Smooth muscle cell (in vitro differentiated cells): ENCODE results near the gene RPS6KA5. TPM values are rescaled to one million over a fixed set of nuclear protein-coding genes. Genes with fewer than 3 reads are reported as not detected.

ENCODE experiments used
- DNase-seq: peaks from one replicate; lab custom pipeline; 2025; ENCODE audit not compliant: unreplicated experiment; lab: John Stamatoyannopoulos, UW
- H2AFZ ChIP-seq: fragments of 200-600 bp; sonication (generic); 2 replicates; pipeline ENCODE4 v1.6.0; 2016; ENCODE audit warnings: antibody characterized with exemption, low read depth, mild to moderate bottlenecking
- H3F3A ChIP-seq: fragments of 200-600 bp; sonication (generic); 2 replicates; pipeline ENCODE4 v1.6.0; 2017; ENCODE audit warnings: antibody characterized with exemption, low read depth
- H3K27ac ChIP-seq: fragments of 200-600 bp; sonication (generic); 2 replicates; pipeline ENCODE4 v1.5.1; 2016; ENCODE audit warnings: low read depth, mild to moderate bottlenecking
- H3K27me3 ChIP-seq: fragments of 200-600 bp; sonication (generic); 2 replicates; pipeline ENCODE4 v1.6.1; 2016; ENCODE audit warnings: low read depth, mild to moderate bottlenecking
- H3K36me3 ChIP-seq: fragments of 200-600 bp; sonication (generic); 2 replicates; pipeline ENCODE4 v1.5.1; 2016; ENCODE audit warnings: low read depth
- H3K4me1 ChIP-seq: fragments of 200-600 bp; sonication (generic); 2 replicates; pipeline ENCODE4 v1.5.1; 2016; ENCODE audit warnings: low read depth
- H3K4me2 ChIP-seq: fragments of 200-600 bp; sonication (generic); 2 replicates; pipeline ENCODE4 v1.6.0; 2016; ENCODE audit warnings: mild to moderate bottlenecking
- H3K4me3 ChIP-seq: fragments of 200-600 bp; sonication (generic); 2 replicates; pipeline ENCODE4 v1.5.1; 2016; ENCODE audit warnings: mild to moderate bottlenecking
- H3K79me2 ChIP-seq: fragments of 200-600 bp; sonication (generic); 2 replicates; pipeline ENCODE4 v1.6.0; 2016; ENCODE audit warnings: low read depth, mild to moderate bottlenecking
- H3K9ac ChIP-seq: fragments of 200-600 bp; sonication (generic); 2 replicates; pipeline ENCODE4 v1.6.0; 2016; ENCODE audit warnings: low read depth
- H3K9me3 ChIP-seq: fragments of 200-600 bp; sonication (generic); replicated peaks from 2 replicates; pipeline ENCODE4 v1.5.1; 2016; ENCODE audit warnings: low read depth
- H4K20me1 ChIP-seq: fragments of 200-600 bp; sonication (generic); 2 replicates; pipeline ENCODE4 v1.6.0; 2016; ENCODE audit warnings: low read depth
- CTCF ChIP-seq: fragments of 200-600 bp; sonication (generic); IDR thresholded peaks from 2 replicates; pipeline ENCODE4 v1.5.1; 2017; ENCODE audit warnings: borderline replicate concordance, mild to moderate bottlenecking, antibody characterized with exemption; ENCODE audit not compliant: insufficient read depth, poor library complexity, severe bottlenecking
- WGBS: methylation state at CpG from one replicate; pipeline ENCODE4 v1.1.7; 2016; ENCODE audit warnings: low lambda C conversion rate; 5-methylcytosine and 5-hydroxymethylcytosine counted together
- polyA plus RNA-seq: library from polyadenylated mRNA; unstranded; fragments of >200 nt; fragmentation: Nextera tagmentation; extraction: Ambion mirVana; gene quantifications from 2 replicates; pipeline ENCODE4 v1.2.1, GENCODE V29; 2016
- total RNA-seq: library from RNA; depleted of rRNA; stranded (reverse); fragments of >200 nt; gene quantifications from 2 replicates; pipeline ENCODE4 v1.2.3, GENCODE V29; 2014

The RPS6KA5 gene
- total and polyA plus RNA-seq, 2 experiments from 2014 or later: 1.0 to 1.5 TPM

DNA sequence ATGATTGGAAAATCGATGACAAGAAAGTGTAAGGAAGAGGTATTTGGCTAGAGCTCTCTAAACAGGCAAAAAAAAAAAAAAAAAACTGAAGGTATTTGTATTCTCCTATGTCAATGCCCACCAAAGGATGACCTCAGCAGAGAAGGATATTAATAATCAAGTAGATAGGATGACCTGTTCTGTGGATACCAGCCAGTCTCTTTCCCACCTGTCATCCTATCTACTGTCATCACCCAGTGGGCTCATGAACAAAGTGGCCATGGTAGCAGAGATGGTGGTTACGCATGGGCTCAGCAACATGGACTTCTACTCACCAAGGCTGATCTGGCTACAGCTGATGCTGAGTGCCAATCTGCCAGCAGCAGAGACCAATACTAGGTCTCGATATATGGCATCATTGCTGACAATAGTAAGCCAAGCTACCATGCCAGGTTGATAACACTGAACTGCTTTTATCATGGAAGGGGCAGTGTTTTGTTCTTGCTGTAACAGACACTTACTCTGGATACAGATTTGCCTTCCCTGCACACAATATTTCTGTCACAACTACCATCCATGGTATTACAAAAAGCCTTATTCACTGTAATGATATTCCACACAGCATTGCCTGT is 43.5 kb downstream of the RPS6KA5 start:
- Histone ChIP-seq H3K79me2 (no peaks in the 10 kb centered on the region), H3K27me3 (peaks cover 16% of the 10 kb centered on the region), H3K9ac (no peak overlapping the region), H3K4me2 (no peak overlapping the region), H3K36me3 (no peaks in the 10 kb centered on the region), H2AFZ (no peak overlapping the region), H3K4me1 (no peaks in the 10 kb centered on the region), H3K9me3 (no peaks in the 10 kb centered on the region), H4K20me1 (no peaks in the 10 kb centered on the region), H3K27ac (no peak overlapping the region), H3K4me3 (no peak overlapping the region), H3F3A (no peaks in the 10 kb centered on the region)
- TF ChIP-seq CTCF: no peak
- 95% methylated on average over 3 of the region's 3 CpGs for WGBS
- no peak for DNase-seq

- Histone ChIP-seq H2AFZ (no peak overlapping the region), H3K36me3 (no peaks in the 10 kb centered on the region), H3K4me2 (no peak overlapping the region), H4K20me1 (no peaks in the 10 kb centered on the region), H3K4me3 (no peak overlapping the region), H3K79me2 (no peaks in the 10 kb centered on the region), H3K27ac (no peak overlapping the region), H3K9me3 (no peaks in the 10 kb centered on the region), H3F3A (no peaks in the 10 kb centered on the region), H3K4me1 (no peaks in the 10 kb centered on the region), H3K9ac (no peak overlapping the region), H3K27me3 (peaks cover 21% of the 10 kb centered on the region)
- no peak for TF ChIP-seq CTCF
- DNase-seq: no peak
- WGBS: 75% methylated on average over 1 of the region's 1 CpG
Observed at GRCh38 chr14:91015435-91015834, 45.0 kb downstream of the RPS6KA5 start.

GRCh38 chr14:91012045-91012444 is 48.4 kb downstream of the RPS6KA5 start:
- Histone ChIP-seq H3K9ac (no peak overlapping the region), H3K79me2 (no peaks in the 10 kb centered on the region), H3K4me1 (peaks cover 11% of the 10 kb centered on the region), H3K36me3 (no peaks in the 10 kb centered on the region), H3K9me3 (no peaks in the 10 kb centered on the region), H2AFZ (no peak overlapping the region), H3F3A (no peaks in the 10 kb centered on the region), H3K4me3 (no peak overlapping the region), H3K4me2 (no peak overlapping the region), H3K27ac (no peak overlapping the region), H3K27me3 (peaks cover 20% of the 10 kb centered on the region), H4K20me1 (no peaks in the 10 kb centered on the region)
- DNase-seq: no peak
- no peak for TF ChIP-seq CTCF
- 97% methylated on average over 2 of the region's 2 CpGs for WGBS

DNA sequence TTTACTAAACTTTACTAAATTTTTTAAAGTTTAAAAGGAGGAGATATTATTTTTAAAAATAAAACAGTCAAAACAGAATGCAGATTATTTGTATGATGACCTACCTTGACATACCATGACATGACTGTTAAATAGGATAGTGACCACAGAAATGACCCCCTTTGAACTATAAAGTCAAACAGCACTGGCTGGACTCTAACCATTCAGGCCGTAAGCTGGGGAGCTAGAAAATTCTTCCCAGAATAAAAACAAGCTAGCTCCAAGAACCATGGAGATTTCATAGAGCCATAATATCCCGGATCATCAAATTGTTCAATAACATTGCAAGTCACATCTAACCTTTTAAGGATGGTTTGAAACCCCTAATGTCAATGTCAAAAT is 50.3 kb downstream of the RPS6KA5 start:
- Histone ChIP-seq H3K9ac (no peak overlapping the region), H3K9me3 (no peaks in the 10 kb centered on the region), H3K4me2 (no peak overlapping the region), H3K79me2 (no peaks in the 10 kb centered on the region), H3K4me3 (no peak overlapping the region), H3K27me3 (peaks cover 12% of the 10 kb centered on the region), H3K36me3 (no peaks in the 10 kb centered on the region), H2AFZ (no peak overlapping the region), H3K27ac (no peak overlapping the region), H3K4me1 (peaks cover 11% of the 10 kb centered on the region), H3F3A (no peaks in the 10 kb centered on the region), H4K20me1 (no peaks in the 10 kb centered on the region)
- 100% methylated on average over 2 of the region's 2 CpGs for WGBS
- DNase-seq: no peak
- TF ChIP-seq CTCF: no peak
